Liver (tissue), 3 donors: ENCODE data around the gene SCAMP5.

Experiments
- FOXA1 ChIP-seq: IDR thresholded peaks from 2 replicates; pipeline ENCODE4 v1.6.1; 2016; ENCODE audit warnings: antibody characterized with exemption
- GABPA ChIP-seq, 2 donors: IDR thresholded peaks in 1 of 2; conservative IDR thresholded peaks in 1 of 2; 2 replicates each; pipeline ENCODE4 v1.6.1; 2016; ENCODE audit warnings: antibody characterized with exemption in 2 of 2, mild to moderate bottlenecking in 1 of 2, moderate library complexity in 1 of 2
- RAD21 ChIP-seq, 2 donors: IDR thresholded peaks; 2 replicates each; pipeline ENCODE4 v1.6.1; 2016; ENCODE audit warnings: antibody characterized with exemption in 2 of 2, mild to moderate bottlenecking in 2 of 2
- RXRA ChIP-seq, 2 donors: IDR thresholded peaks; 2 replicates each; pipeline ENCODE4 v1.6.1; 2017 to 2018; ENCODE audit warnings: antibody characterized with exemption in 2 of 2, mild to moderate bottlenecking in 1 of 2
- TAF1 ChIP-seq: conservative IDR thresholded peaks from 2 replicates; pipeline ENCODE4 v1.6.1; 2016; ENCODE audit warnings: antibody characterized with exemption, mild to moderate bottlenecking
- YY1 ChIP-seq: IDR thresholded peaks from 2 replicates; pipeline ENCODE4 v1.6.1; 2016; ENCODE audit warnings: antibody characterized with exemption, mild to moderate bottlenecking
- TF ChIP-seq, protein P1 (sequence below): fragments of 150-350 bp; IDR thresholded peaks from 2 replicates; pipeline ENCODE4 v1.5.1; 2017; ENCODE audit warnings: improper control_type of control experiment, low read depth, low read length; ENCODE audit not compliant: missing input control
- donor health status: healthy.
- donor health status: healthy.

DNA sequence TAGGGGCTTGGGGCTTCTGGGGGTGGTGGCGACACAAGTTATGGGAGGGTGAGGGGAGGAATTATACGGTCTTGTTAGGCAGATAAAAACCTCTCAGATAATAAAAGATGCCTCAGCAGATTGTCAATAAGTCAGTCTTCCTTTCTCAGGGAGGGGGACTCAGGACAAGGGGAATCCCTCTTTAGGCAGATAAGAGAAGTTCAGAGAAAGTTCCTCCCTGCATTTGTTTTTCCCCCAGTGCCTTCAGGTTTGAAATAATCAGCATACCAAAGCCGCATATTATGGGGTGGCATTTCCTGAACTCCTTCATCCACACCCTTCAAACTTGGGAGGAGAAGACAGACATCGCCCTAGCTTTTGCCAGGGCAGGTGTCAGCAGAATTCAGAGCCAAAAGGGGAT lies 36.5 kb downstream of the SCAMP5 start:
- TF ChIP-seq, protein P1, sequence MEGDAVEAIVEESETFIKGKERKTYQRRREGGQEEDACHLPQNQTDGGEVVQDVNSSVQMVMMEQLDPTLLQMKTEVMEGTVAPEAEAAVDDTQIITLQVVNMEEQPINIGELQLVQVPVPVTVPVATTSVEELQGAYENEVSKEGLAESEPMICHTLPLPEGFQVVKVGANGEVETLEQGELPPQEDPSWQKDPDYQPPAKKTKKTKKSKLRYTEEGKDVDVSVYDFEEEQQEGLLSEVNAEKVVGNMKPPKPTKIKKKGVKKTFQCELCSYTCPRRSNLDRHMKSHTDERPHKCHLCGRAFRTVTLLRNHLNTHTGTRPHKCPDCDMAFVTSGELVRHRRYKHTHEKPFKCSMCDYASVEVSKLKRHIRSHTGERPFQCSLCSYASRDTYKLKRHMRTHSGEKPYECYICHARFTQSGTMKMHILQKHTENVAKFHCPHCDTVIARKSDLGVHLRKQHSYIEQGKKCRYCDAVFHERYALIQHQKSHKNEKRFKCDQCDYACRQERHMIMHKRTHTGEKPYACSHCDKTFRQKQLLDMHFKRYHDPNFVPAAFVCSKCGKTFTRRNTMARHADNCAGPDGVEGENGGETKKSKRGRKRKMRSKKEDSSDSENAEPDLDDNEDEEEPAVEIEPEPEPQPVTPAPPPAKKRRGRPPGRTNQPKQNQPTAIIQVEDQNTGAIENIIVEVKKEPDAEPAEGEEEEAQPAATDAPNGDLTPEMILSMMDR: no peak
- TF ChIP-seq RXRA (IDR thresholded peaks at IDR 0.05) (no peak), GABPA (IDR thresholded peaks at IDR 0.05 in 1 of 2, conservative IDR thresholded peaks at IDR 0.05 in 1 of 2) (no peak), FOXA1 (no peak), YY1 (no peak), RAD21 (IDR thresholded peaks at IDR 0.05) (no peak), TAF1 (no peak)
